HepG2 (cell line): ENCODE results near the gene CPVL. TPM values are rescaled to one million over a fixed set of nuclear protein-coding genes. Genes with fewer than 3 reads are reported as not detected.

Experiments
- CREB1 ChIP-seq, 2 experiments: fragments of 450-650 bp in 1 of 2; IDR thresholded peaks; 2 replicates each; pipeline ENCODE4 v1.6.1; 2016 to 2017; ENCODE audit warnings: control low read depth in 1 of 2, mild to moderate bottlenecking in 1 of 2, missing compliant biosample characterization in 1 of 2, missing genetic modification characterization in 1 of 2
- ETV5 ChIP-seq: IDR thresholded peaks from 2 replicates; pipeline ENCODE4 v1.6.1; 2018; ENCODE audit warnings: missing biosample characterization, missing genetic modification reagents, inconsistent platforms, borderline replicate concordance
- GTF2F1 ChIP-seq: fragments of 150-350 bp; IDR thresholded peaks from 2 replicates; pipeline ENCODE4 v1.6.1; 2014; ENCODE audit warnings: low read length
- GZF1 ChIP-seq: sonication (generic); formaldehyde crosslinking; IDR thresholded peaks from 2 replicates; pipeline ENCODE4 v1.5.1; 2020; ENCODE audit warnings: mild to moderate bottlenecking, missing genetic modification reagents
- HMG20A ChIP-seq: IDR thresholded peaks from 2 replicates; pipeline ENCODE4 v1.6.1; 2016; ENCODE audit warnings: borderline replicate concordance
- HMGA1 ChIP-seq: sonication (generic); formaldehyde crosslinking; conservative IDR thresholded peaks from 2 replicates; pipeline ENCODE4 v1.4.0; 2020; ENCODE audit warnings: missing genetic modification reagents
- MAFK ChIP-seq, 2 experiments: IDR thresholded peaks in 1 of 2; conservative IDR thresholded peaks in 1 of 2; 2 replicates each; pipeline ENCODE4 v1.6.1; 2011; ENCODE audit warnings: improper control_type of control experiment in 2 of 2, low read length in 2 of 2
- MATR3 ChIP-seq: sonication (generic); formaldehyde crosslinking; IDR thresholded peaks from 2 replicates; pipeline ENCODE4 v1.4.0; 2020; ENCODE audit warnings: missing genetic modification reagents
- MAZ ChIP-seq, 2 experiments: sonication (generic) in 1 of 2; formaldehyde crosslinking in 1 of 2; IDR thresholded peaks; 2 replicates each; pipeline versions ENCODE4 v1.5.0 to v1.6.1; 2012 to 2020; ENCODE audit warnings: low read depth in 2 of 2, mild to moderate bottlenecking in 2 of 2, borderline replicate concordance in 1 of 2, improper control_type of control experiment in 1 of 2, low read length in 1 of 2, missing genetic modification reagents in 1 of 2, moderate library complexity in 1 of 2
- NKX3-1 ChIP-seq: sonication (generic); formaldehyde crosslinking; IDR thresholded peaks from 2 replicates; pipeline ENCODE4 v1.5.0; 2020; ENCODE audit warnings: missing genetic modification reagents
- SETDB1 ChIP-seq: sonication (generic); formaldehyde crosslinking; IDR thresholded peaks from 2 replicates; pipeline ENCODE4 v1.5.1; 2020; ENCODE audit warnings: missing genetic modification reagents, mild to moderate bottlenecking, borderline replicate concordance
- SMAD1 ChIP-seq: sonication (generic); formaldehyde crosslinking; IDR thresholded peaks from 2 replicates; pipeline ENCODE4 v1.4.0; 2020; ENCODE audit warnings: missing genetic modification reagents, low read depth, mild to moderate bottlenecking, borderline replicate concordance
- SP2 ChIP-seq: sonication (generic); formaldehyde crosslinking; IDR thresholded peaks from 2 replicates; pipeline ENCODE4 v1.5.1; 2020; ENCODE audit warnings: mild to moderate bottlenecking, missing genetic modification reagents
- TCF12 ChIP-seq, 2 experiments: fragments of 450-650 bp in 1 of 2; sonication (generic) in 1 of 2; formaldehyde crosslinking in 1 of 2; IDR thresholded peaks; 2 replicates each; pipeline versions ENCODE4 v1.6.1 to v1.8.0; 2017 to 2022; ENCODE audit warnings: antibody characterized with exemption in 1 of 2, mild to moderate bottlenecking in 1 of 2, missing genetic modification reagents in 1 of 2, moderate library complexity in 1 of 2
- XBP1 ChIP-seq: sonication (generic); formaldehyde crosslinking; IDR thresholded peaks from 2 replicates; pipeline ENCODE4 v1.5.0; 2020; ENCODE audit warnings: missing genetic modification reagents
- ZBTB42 ChIP-seq: sonication (generic); formaldehyde crosslinking; IDR thresholded peaks from 2 replicates; pipeline ENCODE4 v1.5.0; 2020; ENCODE audit warnings: mild to moderate bottlenecking, missing genetic modification reagents
- ZNF225 ChIP-seq: sonication (generic); formaldehyde crosslinking; IDR thresholded peaks from 2 replicates; pipeline ENCODE4 v1.4.0; 2020; ENCODE audit warnings: mild to moderate bottlenecking, missing genetic modification reagents
- ZNF3 ChIP-seq: IDR thresholded peaks from 2 replicates; pipeline ENCODE4 v1.7.0; 2017; ENCODE audit warnings: inconsistent platforms
- ZNF331 ChIP-seq: sonication (generic); formaldehyde crosslinking; IDR thresholded peaks from 2 replicates; pipeline ENCODE4 v1.4.0; 2020; ENCODE audit warnings: missing genetic modification reagents
- ZNF430 ChIP-seq: sonication (generic); formaldehyde crosslinking; IDR thresholded peaks from 2 replicates; pipeline ENCODE4 v1.9.0; 2021; ENCODE audit warnings: mild to moderate bottlenecking, missing genetic modification reagents
- ZNF431 ChIP-seq: sonication (generic); formaldehyde crosslinking; IDR thresholded peaks from 2 replicates; pipeline ENCODE4 v1.9.0; 2022; ENCODE audit warnings: missing genetic modification reagents, low read depth, mild to moderate bottlenecking, borderline replicate concordance
- ZNF720 ChIP-seq: sonication (generic); formaldehyde crosslinking; IDR thresholded peaks from 2 replicates; pipeline ENCODE4 v1.4.0; 2020; ENCODE audit warnings: missing genetic modification reagents
- ZNF850 ChIP-seq: sonication (generic); formaldehyde crosslinking; conservative IDR thresholded peaks from 2 replicates; pipeline ENCODE4 v1.9.0; 2021; ENCODE audit warnings: mild to moderate bottlenecking, missing genetic modification reagents
- polyA plus RNA-seq, 8 experiments: library from polyadenylated mRNA; depleted of rRNA in 3 of 8; stranded (reverse) in 7 of 8; unstranded in 1 of 8; fragments of >200 nt; fragmentation: Illumina TruSeq in 4 of 8; extraction: Trizol in 4 of 8; gene quantifications; 2 replicates each; pipeline versions ENCODE4 v1.2.1 to v1.2.3, GENCODE V29; 2011 to 2016; ENCODE audit warnings: low read depth in 4 of 8, missing spikeins in 1 of 8, mixed read lengths in 1 of 8; ENCODE audit not compliant: insufficient read depth in 1 of 8
- total RNA-seq, 5 experiments: library from RNA; depleted of rRNA; stranded (reverse); fragments of >200 nt; fragmentation: Illumina TruSeq; extraction: Trizol; gene quantifications; 2 replicates each; pipeline ENCODE4 v1.2.3, GENCODE V29; 2016; ENCODE audit warnings: low read depth in 1 of 5
- TF ChIP-seq, protein P1 (sequence below): fragments of 450-650 bp; IDR thresholded peaks from 2 replicates; pipeline ENCODE4 v1.6.1; 2017; ENCODE audit warnings: mild to moderate bottlenecking
- TF ChIP-seq, protein P2 (sequence below): sonication (generic); formaldehyde crosslinking; IDR thresholded peaks from 2 replicates; pipeline ENCODE4 v1.8.0; 2022; ENCODE audit warnings: missing genetic modification reagents, mild to moderate bottlenecking, borderline replicate concordance
- TF ChIP-seq, protein P3 (sequence below): sonication (generic); formaldehyde crosslinking; IDR thresholded peaks from 2 replicates; pipeline ENCODE4 v1.4.0; 2020; ENCODE audit warnings: missing genetic modification reagents

The CPVL gene
- total and polyA plus RNA-seq, 2 of the 13 experiments (the other 11 are each of a cell fraction or from before 2014, with no cell fraction given) = 59.2 to 294 TPM

DNA sequence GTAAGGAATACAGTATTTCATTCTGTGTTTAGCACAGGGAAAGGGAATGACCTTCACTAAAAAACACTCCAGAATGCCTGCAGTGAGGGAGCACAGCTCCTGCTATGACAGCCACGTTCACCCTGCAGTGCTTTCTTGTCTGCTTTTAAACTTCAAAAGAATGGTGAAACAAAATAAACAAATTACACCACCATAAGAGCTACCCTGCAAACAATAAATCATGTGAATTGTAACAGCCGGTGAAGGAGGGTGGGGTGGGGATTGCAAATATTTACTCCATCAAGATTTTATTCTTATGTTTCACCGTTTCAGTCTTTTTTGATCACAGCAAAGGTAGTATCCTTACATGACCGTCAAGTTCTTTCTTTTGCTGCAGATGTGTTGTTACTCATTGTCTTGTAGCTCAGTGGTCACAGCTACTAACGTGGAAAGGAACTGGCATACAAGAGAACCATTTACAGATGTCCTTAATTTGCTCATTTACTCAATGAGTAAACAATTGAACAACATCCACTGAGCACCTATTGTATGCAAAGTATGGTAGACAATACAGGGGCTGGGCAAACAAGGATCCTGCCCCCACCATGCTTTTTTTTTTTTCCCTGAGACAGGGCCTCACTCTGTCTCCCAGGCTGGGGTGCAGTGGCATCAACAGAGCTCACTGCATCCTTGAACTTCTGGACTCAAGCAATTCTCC, 44.2 kb upstream of the CPVL start (continued):
- TF ChIP-seq ZNF430 (CRISPR knock-in tag) = 0 out of 2 replicates have a peak, but pooled peaks have one; percentile 38
- TF ChIP-seq SP2 = no peak
- no peak for TF ChIP-seq XBP1 (CRISPR knock-in tag)
- TF ChIP-seq NKX3-1 = no peak
- no peak for TF ChIP-seq ZNF225 (CRISPR knock-in tag)
- no peak for TF ChIP-seq TCF12 (IDR thresholded peaks at IDR 0.05)
- 0 out of 2 replicates have a peak, but pooled peaks have one; percentile 47 for TF ChIP-seq TCF12 (CRISPR knock-in tag; IDR thresholded peaks at IDR 0.05)
- TF ChIP-seq HMGA1 (CRISPR knock-in tag) = no peak
- no peak for TF ChIP-seq MATR3 (CRISPR knock-in tag)
- TF ChIP-seq ZNF331 = peak; percentile 37; the same call in 1 of the 2 replicates
- 0 out of 2 replicates have a peak, but pooled peaks have one; percentile 62 for TF ChIP-seq ZNF431 (CRISPR knock-in tag)
- no peak for TF ChIP-seq GTF2F1
- no peak for TF ChIP-seq ZNF3 (CRISPR knock-in tag)
- TF ChIP-seq ZBTB42 = no peak
- no peak for TF ChIP-seq ZNF850 (CRISPR knock-in tag)
- TF ChIP-seq MAFK (conservative IDR thresholded peaks at IDR 0.05 in 1 of 2, IDR thresholded peaks at IDR 0.05 in 1 of 2; ENCODE audit: low read length in 2 of 2) = no peak
- no peak for TF ChIP-seq CREB1 (IDR thresholded peaks at IDR 0.05)
- TF ChIP-seq CREB1 (CRISPR knock-in tag; IDR thresholded peaks at IDR 0.05) = peak; percentile 71; the same call in 1 of the 2 replicates
- TF ChIP-seq, protein P1, sequence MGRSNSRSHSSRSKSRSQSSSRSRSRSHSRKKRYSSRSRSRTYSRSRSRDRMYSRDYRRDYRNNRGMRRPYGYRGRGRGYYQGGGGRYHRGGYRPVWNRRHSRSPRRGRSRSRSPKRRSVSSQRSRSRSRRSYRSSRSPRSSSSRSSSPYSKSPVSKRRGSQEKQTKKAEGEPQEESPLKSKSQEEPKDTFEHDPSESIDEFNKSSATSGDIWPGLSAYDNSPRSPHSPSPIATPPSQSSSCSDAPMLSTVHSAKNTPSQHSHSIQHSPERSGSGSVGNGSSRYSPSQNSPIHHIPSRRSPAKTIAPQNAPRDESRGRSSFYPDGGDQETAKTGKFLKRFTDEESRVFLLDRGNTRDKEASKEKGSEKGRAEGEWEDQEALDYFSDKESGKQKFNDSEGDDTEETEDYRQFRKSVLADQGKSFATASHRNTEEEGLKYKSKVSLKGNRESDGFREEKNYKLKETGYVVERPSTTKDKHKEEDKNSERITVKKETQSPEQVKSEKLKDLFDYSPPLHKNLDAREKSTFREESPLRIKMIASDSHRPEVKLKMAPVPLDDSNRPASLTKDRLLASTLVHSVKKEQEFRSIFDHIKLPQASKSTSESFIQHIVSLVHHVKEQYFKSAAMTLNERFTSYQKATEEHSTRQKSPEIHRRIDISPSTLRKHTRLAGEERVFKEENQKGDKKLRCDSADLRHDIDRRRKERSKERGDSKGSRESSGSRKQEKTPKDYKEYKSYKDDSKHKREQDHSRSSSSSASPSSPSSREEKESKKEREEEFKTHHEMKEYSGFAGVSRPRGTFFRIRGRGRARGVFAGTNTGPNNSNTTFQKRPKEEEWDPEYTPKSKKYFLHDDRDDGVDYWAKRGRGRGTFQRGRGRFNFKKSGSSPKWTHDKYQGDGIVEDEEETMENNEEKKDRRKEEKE = no peak
- no peak for TF ChIP-seq ETV5 (CRISPR knock-in tag)
- TF ChIP-seq SMAD1 = no peak
- TF ChIP-seq SETDB1 = no peak
- no peak for TF ChIP-seq MAZ (IDR thresholded peaks at IDR 0.05; ENCODE audit: borderline replicate concordance, low read depth, low read length)
- TF ChIP-seq MAZ (CRISPR knock-in tag; IDR thresholded peaks at IDR 0.05; ENCODE audit: low read depth) = peak; percentile 69; the same call in 1 of the 2 replicates
- no peak; the same call in 1 of the 2 replicates for TF ChIP-seq GZF1 (CRISPR knock-in tag)
- TF ChIP-seq HMG20A (CRISPR knock-in tag) = peak; percentile 92
- TF ChIP-seq, protein P2, sequence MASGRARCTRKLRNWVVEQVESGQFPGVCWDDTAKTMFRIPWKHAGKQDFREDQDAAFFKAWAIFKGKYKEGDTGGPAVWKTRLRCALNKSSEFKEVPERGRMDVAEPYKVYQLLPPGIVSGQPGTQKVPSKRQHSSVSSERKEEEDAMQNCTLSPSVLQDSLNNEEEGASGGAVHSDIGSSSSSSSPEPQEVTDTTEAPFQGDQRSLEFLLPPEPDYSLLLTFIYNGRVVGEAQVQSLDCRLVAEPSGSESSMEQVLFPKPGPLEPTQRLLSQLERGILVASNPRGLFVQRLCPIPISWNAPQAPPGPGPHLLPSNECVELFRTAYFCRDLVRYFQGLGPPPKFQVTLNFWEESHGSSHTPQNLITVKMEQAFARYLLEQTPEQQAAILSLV (CRISPR knock-in tag) = no peak
- TF ChIP-seq ZNF720 (CRISPR knock-in tag) = no peak
- TF ChIP-seq, protein P3, sequence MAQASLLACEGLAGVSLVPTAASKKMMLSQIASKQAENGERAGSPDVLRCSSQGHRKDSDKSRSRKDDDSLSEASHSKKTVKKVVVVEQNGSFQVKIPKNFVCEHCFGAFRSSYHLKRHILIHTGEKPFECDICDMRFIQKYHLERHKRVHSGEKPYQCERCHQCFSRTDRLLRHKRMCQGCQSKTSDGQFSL = no peak
